Measurements from ENCODE around the gene TUBA3D.
"Not testable (repeated sequence)": the region's sequence is repeated elsewhere in the genome, so short reads cannot be mapped to it uniquely, and the experiment has no call there.

TUBA3D gene

DNA sequence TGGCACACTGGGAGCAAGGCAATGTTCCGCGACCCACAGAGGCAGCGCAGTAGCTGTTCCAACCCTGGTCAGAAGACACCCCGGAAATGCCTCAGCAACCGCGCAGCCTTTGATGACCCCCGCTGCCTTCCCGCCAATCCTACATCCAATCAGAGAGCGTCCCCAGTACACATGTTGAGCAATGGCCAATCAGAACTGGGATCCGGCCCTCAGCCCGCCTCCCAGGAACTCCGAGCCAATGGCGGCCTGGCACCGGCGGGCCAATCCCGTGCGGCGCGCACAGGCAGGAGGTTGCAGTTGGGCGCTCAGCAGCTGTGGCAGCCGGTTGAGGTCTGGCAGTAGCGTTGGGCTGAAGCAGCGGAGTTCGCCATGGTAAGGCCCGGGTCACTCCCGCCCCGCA lies at the start of gene TUBA3D:
Gene TUBA3D (plus strand): TSS at position 289 of the 400 bp plus-strand sequence. CDS start 81 bp downstream, at position 370.
- no peak for DNase-seq (ENCODE audit: low read depth, low spot score)

DNA sequence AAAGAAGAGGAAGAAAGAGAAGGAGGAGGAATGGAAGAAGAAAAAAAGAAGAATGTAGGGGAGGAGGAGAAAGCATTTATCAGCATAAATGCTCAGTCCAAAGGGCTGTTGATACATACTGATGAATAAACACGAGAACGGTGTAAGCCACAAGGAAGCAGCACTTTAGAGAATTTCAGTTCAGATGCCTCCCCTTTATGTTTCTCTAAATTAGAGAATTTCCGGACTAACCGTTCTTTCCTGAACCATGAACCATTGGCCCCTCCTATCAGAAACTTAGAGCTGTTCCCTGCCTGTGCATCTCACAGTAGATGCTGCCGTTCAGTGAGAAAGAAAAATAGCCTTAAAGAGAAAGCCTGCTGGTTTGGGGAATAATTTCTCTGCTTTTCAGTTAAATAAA lies 49.2 kb upstream of the TUBA3D start:
- DNase-seq (ENCODE audit: low read depth, low spot score) = no peak

DNA sequence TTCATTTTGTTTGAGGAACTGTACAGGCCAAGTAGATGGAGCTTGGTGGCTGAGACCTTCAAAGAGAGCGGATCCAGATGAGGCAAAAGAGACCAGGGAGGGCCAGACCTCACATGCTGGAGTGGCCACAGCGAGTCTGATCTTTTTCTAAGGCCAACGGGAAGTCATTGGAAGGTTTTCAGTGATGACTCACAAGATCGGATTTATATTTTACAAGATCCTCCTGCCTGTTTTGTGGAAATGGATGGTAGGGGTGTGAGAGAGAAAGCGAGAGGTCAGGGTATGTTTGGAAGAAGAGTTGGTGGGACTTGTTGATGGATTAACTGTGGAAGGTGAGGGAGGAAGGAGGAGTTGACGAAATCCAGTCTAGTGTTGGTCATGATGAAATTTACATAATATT lies 44.6 kb upstream of the TUBA3D start:
- DNase-seq (ENCODE audit: low read depth, low spot score) = no peak

DNA sequence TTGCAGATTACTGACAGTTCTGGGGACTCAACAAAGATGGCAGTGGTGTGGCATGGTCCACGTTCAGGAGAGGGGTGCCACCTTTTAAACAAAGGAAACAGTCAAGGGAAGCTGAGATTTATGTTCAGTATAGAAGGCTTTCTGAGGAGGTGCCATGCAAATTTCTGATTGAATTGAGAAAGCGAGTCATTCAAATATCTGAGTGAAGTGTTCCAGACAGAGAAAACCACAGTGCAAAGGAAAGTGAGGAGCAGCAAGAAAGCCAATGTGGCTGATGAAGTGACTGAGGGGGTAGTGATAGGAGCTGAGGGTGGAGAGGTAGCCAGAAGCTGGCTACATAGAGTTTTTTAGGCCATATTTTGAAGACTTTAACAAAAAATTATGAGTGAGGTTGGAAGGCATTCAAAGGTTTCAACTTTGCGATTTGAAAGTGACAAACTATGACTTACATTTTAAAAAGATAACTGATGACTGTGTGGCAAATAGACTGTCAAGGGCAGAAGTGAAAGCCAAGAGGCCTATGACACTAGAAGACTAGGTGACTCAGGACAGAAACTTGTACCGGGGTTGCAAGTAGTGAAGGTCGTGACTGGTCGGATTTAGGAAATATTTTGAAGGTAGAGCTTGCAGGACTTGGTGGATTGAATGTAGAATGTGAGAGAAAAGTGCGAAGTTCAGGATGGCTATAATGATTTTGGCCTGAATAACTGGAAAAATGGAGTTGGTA lies 35.0 kb upstream of the TUBA3D start:
- not testable (repeated sequence) for DNase-seq (ENCODE audit: low read depth, low spot score)

DNA sequence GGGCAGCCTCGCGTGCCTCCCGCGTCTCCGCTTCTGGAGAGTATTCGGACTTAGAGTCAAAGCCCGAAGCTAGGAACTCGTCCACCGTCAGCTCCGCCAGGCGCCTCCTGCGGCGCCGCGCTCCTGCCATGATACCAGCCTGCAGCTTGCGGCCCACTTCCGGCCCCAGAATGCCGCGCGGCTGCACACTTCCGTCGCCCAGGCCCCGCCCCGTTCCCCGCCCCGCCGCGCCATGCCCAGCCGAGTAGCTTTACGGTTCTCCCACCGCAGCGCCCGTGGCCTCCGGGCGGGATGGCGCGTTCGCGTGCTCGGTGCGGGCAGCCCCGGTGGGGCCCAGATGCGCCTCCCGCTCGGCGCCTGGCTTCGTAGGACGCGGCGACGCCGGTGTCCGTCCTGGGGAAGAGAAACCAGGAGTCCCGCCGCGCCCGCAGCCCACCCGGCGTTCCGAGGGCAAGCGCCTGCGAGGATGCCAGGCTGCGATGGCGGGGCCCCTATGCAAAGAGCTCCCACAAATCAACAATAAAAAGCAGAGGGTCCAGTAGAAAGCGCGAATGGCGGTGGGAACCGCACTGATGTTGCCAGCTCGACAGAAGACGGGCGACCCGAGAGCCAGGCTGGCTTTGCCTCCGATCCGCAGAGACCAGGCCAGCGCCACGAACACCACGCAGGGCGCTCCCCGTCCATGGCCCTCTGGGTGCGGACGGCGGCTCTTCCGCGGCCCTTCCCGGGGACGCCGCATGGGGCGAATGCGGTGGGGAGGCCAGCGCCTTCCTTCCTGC lies 31.0 kb upstream of the TUBA3D start:
- not testable (repeated sequence) for DNase-seq (ENCODE audit: low read depth, low spot score)

DNA sequence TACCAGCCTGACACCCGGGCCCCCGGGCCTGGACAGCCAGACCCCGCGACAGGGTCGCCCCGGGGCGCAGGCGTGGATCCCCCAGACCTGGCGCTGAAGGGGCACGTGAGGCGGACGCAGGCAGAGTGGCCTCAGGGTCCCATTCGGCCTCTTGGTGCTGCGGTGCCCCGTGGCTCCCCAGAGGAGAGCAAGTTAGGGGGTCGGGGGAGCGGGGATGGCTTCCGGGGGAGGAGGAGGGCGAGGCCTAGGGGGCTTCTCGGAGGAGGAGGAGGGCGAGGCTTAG lies 30.5 kb upstream of the TUBA3D start:
- not testable (repeated sequence) for DNase-seq (ENCODE audit: low read depth, low spot score)

DNA sequence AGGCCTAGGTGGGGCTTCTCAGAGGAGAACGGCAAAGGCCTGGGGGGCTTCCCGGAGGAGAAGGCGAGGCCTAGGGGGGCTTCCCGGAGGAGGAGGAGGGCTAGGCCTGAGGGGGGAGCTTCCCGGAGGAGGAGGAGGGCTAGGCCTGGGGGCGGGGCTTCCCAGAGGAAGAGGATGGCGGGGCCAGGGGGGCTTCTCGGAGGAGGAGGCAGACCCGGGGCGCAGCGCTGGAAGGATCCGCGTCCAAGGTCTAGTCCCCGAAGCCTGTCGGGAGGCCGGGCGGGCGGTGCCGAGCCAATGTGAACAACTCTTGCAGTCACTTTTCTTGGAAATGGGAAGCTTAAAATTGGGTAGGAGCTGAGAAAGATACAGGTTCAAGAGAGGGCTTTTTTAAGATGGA lies 30.0 kb upstream of the TUBA3D start:
- no peak for DNase-seq (ENCODE audit: low read depth, low spot score)

DNA sequence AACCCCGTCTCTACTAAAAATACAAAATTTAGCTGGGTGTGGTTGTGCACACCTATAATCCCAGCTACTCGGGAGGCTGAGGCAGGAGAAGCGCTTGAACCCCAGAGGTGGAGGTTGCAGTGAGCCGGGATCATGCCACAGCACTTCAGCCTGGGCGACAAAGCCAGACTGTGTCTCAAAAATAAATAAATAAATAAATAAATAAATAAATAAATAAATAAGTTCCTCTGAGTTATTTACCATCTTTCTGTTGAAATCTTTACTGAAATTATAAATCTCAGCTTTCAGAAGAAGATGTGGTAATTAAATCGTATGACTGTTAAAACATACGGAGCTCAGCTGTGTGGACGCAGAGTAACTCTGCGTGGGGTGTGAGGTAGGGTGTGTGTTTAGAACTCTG lies 27.9 kb upstream of the TUBA3D start:
- not testable (repeated sequence) for DNase-seq (ENCODE audit: low read depth, low spot score)

DNA sequence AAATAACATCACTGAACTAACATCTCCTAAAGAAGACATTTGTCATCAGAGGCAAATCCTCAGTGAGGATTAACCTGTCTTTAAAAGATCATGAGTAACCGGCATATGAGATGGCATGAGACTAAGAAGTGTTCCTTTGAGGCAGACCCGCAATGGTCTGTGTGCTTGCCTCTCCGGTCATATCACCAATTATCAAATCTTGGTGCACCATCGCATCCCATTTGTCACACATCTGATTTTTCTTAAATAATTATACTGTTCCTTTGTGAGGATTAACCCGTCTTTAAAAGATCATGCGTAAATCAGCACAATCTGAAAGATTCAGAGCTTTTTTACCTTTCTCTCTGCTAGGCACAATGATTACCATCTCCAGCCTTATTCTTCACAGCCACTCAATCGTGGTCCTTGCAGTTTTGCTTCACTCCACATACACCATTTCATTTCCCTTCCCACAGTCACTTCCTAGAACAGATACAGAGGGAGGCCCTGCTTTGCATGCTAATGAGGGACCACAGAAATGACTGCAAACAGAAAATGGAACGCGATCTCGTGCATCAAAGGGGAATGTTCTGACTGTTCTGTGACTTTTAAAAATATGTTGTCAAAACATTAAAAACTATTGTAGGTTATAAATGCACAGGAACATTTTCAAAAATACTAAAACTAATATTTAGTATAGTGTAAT lies 24.5 kb upstream of the TUBA3D start:
- DNase-seq (ENCODE audit: low read depth, low spot score) = not testable (repeated sequence)

DNA sequence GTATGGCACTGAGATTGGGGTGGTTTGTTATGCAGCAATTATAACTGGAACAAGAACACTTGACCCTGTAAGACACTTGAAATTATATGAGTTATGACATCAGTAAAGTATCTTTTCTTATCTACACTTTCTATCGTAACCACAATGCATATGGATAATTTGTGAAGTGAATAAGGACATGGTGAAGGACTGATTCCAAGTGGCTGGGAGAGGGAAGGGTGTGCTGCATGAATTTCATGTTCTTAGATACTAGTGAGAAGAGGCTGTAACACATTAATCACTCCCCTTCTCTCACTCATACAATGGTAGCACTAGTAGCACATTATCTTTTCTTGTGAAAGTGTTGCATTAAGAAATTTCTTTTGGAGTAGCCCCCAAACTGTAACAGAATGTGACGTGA lies 21.0 kb upstream of the TUBA3D start:
- DNase-seq (ENCODE audit: low read depth, low spot score) = not testable (repeated sequence)

DNA sequence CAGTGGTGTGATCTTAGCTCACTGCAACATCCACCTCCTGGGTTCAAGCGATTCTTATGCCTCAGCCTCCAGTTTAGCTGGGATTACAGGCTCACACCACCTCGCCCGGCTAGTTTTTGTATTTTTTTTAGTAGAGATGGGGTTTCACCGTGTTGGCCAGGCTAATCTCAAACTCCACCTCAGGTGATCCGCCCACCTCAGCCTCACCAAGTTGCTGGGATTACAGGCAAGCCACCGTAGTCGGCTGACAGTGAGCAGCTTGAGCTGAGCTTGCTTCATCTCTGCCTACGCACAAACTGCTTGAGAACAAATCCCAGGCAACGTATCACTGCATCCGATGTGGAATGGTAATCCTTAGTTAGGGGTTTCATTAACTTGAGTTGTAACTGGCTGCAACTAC lies 8.2 kb upstream of the TUBA3D start:
- DNase-seq (ENCODE audit: low read depth, low spot score) = not testable (repeated sequence)

DNA sequence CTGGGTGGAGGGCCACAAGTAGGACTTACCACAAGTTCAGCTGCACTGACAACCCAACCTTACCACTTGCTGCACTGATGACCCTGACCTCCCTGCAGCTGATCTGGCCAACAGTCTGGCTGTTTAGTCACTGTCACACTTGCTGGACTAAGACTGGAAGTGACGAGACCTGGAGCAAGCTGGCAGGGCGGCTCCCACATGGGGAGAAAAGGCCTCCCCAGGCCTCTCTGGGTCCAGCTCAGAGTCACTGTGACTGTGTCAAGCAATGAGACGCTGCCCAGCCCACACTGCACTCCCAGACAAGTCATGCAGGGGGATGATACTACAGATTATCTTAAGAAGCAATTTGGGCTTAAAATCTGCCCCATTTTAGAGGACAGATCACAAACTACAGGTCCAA lies 5.0 kb upstream of the TUBA3D start:
- DNase-seq (ENCODE audit: low read depth, low spot score) = not testable (repeated sequence)

DNA sequence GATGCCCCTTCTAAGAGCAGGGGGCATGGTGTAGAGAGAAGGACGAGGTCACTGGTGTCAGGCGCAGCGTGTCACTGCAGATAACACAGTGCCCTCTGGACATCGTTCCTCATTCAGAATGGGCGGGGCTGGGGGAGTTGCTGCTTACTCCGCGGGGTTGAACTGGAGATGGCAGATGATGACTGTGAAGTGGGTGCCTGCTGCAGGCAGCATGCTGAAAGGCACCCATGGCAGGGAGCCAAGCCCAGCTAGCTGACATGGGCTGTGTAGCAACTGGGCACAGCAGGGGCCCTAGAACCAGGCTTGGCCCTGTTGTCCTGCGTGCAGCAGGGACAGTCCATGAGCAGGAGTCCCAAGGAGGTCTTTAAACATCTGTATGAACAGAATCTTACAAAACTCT lies 4.3 kb upstream of the TUBA3D start:
- not testable (repeated sequence) for DNase-seq (ENCODE audit: low read depth, low spot score)

DNA sequence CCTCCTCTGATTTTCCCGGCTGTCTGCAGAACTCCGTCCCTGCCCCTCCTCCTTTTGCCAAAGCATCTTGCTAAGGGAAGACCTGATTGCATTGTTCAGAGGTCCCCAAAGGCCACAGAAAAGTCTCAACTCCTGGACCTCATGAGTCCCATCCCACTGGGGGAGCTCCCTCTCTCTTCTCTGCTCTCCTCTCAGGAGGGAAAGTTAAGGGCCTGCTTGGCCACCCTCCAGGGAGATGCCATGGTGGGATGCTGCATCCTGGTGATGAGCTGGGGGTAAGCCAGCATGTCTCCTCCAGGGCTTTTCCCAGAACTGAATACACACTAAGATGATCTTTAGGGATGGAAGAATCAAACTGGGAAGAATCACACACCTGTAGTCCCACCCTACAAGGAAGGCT lies 2.7 kb upstream of the TUBA3D start:
- not testable (repeated sequence) for DNase-seq (ENCODE audit: low read depth, low spot score)

DNA sequence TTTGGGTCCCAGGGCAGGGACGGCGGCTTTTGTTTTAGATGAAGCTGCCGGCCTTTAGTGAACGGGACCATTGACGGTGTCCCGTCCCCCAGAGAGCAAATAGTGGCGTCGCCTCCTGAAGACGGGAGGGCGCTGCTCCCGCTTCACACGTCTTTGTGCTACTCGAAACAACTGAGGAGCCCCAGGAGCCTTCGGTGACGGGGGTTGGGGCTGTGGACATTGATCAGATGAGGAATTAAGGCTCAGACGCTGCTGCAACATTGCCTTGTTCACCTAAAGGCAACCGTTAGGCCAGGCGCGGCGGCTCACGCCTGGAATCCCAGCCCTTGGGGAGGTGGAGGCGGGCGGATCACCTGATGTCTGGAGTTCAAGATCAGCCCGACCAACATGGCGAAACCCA lies 444 bp downstream of the TUBA3D start:
- not testable (repeated sequence) for DNase-seq (ENCODE audit: low read depth, low spot score)

DNA sequence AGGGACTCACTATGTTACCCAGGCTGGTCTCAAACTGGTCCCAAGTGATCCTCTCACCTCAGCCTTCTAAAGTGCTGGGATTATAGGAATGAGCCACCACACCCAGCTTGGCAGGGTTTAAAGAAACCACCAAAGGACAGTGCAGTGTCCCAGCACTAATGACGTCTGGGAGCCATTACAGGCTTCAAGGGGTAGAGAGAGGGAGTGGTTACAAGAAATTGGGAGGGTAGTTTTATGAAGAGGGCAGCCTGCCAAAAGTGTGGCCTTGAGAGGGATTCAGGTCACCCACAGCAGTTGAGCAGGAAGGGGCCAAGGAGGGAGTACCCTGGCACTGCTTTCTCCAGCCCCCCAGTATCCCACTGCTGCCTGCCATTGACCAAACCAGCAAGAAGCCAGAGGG lies 1.3 kb downstream of the TUBA3D start:
- DNase-seq (ENCODE audit: low read depth, low spot score) = not testable (repeated sequence)

DNA sequence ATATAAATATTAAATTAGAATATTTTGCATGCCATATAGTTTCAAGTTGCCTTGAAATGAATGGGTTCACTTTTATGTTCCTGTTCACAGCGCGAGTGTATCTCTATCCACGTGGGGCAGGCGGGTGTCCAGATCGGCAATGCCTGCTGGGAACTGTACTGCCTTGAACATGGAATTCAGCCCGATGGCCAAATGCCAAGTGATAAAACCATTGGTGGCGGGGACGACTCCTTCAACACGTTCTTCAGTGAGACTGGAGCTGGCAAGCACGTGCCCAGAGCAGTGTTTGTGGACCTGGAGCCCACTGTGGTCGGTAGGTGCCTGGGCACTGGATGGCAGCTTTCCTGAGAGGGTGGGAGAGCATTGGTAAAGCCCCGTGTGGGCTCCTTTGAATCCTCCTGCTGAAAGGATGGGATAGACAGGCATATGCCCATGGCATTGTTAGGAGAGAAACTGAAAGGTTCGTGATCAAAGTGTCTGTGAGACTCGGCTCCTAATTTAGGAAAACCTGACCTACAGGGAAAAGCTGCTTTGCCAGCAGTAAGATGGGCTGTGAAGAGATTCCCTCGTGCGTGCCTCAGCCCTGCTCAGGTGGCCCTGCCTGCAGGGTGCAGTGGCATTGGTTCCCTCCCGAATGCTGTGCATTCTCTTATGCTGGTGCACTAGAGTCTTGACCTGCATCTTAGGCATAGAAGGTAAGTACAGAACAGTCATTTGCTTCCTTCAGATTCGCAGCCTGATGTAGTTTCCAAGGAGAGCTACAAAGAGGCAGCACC lies 2.3 kb downstream of the TUBA3D start:
- DNase-seq (ENCODE audit: low read depth, low spot score) = not testable (repeated sequence)

DNA sequence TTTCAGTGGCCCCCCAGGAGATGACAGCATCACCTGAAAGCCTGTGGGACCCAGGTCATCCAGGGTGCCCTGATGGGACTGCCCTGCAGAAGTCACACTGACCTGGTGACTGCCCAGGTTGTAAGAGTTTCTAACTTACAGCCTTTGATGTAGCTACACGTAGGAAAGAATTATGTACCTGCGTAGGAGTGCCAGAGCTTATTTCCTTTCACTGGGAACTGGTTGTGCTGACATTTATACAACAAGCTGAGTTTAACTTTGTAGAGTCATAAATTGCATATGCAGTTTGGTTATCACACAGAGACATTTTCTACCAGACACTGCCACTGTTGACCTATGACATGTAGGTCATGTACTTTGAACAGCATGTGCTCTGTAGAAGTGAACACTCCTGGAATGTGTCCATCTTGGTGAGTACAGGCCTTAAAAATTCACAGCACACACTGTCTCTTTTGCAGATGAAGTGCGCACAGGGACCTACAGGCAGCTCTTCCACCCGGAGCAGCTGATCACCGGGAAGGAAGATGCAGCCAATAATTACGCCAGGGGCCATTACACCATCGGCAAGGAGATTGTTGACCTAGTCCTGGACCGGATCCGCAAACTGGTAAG lies 3.0 kb downstream of the TUBA3D start:
- DNase-seq (ENCODE audit: low read depth, low spot score) = not testable (repeated sequence)

DNA sequence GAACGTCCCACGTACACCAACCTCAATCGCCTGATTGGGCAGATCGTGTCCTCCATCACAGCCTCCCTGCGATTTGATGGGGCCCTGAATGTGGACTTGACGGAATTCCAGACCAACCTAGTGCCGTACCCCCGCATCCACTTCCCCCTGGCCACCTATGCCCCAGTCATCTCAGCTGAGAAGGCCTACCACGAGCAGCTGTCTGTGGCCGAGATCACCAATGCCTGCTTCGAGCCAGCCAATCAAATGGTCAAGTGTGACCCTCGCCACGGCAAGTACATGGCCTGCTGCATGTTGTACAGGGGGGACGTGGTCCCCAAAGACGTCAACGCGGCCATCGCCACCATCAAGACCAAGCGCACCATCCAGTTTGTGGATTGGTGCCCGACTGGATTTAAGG lies 4.4 kb downstream of the TUBA3D start:
- not testable (repeated sequence) for DNase-seq (ENCODE audit: low read depth, low spot score)

DNA sequence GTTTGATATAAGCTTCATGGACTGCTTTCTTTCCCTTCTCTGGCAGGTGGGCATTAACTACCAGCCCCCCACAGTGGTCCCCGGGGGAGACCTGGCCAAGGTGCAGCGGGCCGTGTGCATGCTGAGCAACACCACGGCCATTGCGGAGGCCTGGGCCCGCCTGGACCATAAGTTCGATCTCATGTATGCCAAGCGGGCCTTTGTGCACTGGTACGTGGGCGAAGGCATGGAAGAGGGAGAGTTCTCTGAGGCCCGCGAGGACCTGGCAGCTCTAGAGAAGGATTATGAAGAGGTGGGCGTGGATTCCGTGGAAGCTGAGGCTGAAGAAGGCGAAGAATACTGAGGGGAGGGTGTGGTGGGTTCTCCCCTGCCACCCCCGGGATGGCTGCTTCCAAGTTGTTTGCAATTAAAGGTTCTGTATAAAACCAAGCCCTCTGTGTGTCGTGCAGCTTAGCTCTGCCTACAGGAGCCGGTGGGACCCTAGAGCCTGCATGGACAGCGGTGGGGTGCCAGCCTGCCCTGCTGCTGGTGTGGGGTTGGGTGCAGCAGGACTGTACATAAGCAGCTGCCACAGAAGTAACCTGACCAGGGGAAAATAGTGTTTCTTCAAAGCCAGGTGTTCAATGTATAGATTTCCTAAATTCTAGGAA lies 6.7 kb downstream of the TUBA3D start:
- DNase-seq (ENCODE audit: low read depth, low spot score) = not testable (repeated sequence)

Data from activated CD4-positive, CD25-positive, alpha-beta regulatory T cell treated with anti-CD3 and anti-CD28 coated beads, Interleukin-2, amount 50 U/mL, for 16 hours (primary cell).